OCI-LY7 (cell line): ENCODE data around the gene ARRDC1. TPM values are rescaled to one million over a fixed set of nuclear protein-coding genes. Genes with fewer than 3 reads are reported as not detected.

ENCODE experiments used
- BruUV-seq: library from RNA; stranded (reverse); fragments of 400-500 nt; replicated peaks from 2 replicates; lab custom pipeline; 2021; lab: Mats Ljungman, UMichigan
- CTCF ChIA-PET: fragments of 300-600 bp; sonication (Branson Sonifier 250); formaldehyde crosslinking; loops from one replicate; lab custom pipeline; 2022; ENCODE audit warnings: antibody characterized with exemption; ENCODE audit not compliant: unreplicated experiment; lab: Charles Lee
- POLR2A ChIA-PET: fragments of 300-600 bp; sonication (Branson Sonifier 250); formaldehyde crosslinking; loops from one replicate; lab custom pipeline; 2022; ENCODE audit warnings: antibody characterized with exemption; lab: Charles Lee
- DNase-seq: peaks from one replicate; pipeline ENCODE4 v3.0.0-alpha.2; 2015; ENCODE audit warnings: low spot score
- H2AFZ ChIP-seq: fragments of 200-600 bp; sonication (generic), shearing (Covaris generic); 2 replicates; pipeline ENCODE4 v1.6.1; 2014; ENCODE audit warnings: mild to moderate bottlenecking, antibody characterized with exemption, low read length, moderate library complexity
- H3K27ac ChIP-seq: fragments of 200-600 bp; sonication (generic); 2 replicates; pipeline ENCODE4 v1.5.1; 2014; ENCODE audit warnings: mixed run types, low read depth, mild to moderate bottlenecking, moderate library complexity, low read length, inconsistent platforms; ENCODE audit not compliant: poor library complexity, severe bottlenecking
- H3K36me3 ChIP-seq: fragments of 200-600 bp; sonication (generic); 2 replicates; pipeline ENCODE4 v1.6.1; 2014; ENCODE audit warnings: mild to moderate bottlenecking, antibody characterized with exemption, low read length, moderate library complexity, mixed read lengths; ENCODE audit not compliant: insufficient read depth
- H3K4me1 ChIP-seq: fragments of 200-600 bp; sonication (generic); 2 replicates; pipeline ENCODE4 v1.5.1; 2014; ENCODE audit warnings: mild to moderate bottlenecking, low read length; ENCODE audit not compliant: insufficient read depth, poor library complexity, severe bottlenecking
- H3K4me2 ChIP-seq: fragments of 200-600 bp; sonication (generic); 2 replicates; pipeline ENCODE4 v1.6.1; 2014; ENCODE audit warnings: mild to moderate bottlenecking, low read length
- H3K4me3 ChIP-seq: fragments of 200-600 bp; sonication (generic); 2 replicates; pipeline ENCODE4 v1.5.1; 2014; ENCODE audit warnings: mild to moderate bottlenecking, low read depth, low read length; ENCODE audit not compliant: poor library complexity, severe bottlenecking
- H3K79me2 ChIP-seq: fragments of 200-600 bp; sonication (generic); 2 replicates; pipeline ENCODE4 v1.6.1; 2016; ENCODE audit warnings: low read depth, mild to moderate bottlenecking, low read length, moderate library complexity, mixed read lengths; ENCODE audit not compliant: insufficient read depth
- H3K9me2 ChIP-seq: fragments of 200-600 bp; sonication (generic); 2 replicates; pipeline ENCODE4 v1.6.1; 2016; ENCODE audit warnings: mild to moderate bottlenecking, low read length, mixed read lengths; ENCODE audit not compliant: insufficient read depth
- H3K9me3 ChIP-seq: fragments of 200-600 bp; sonication (generic); 2 replicates; pipeline ENCODE4 v1.6.1; 2014; ENCODE audit warnings: mild to moderate bottlenecking, mixed run types, low read length, mixed read lengths
- H4K20me1 ChIP-seq: fragments of 200-600 bp; sonication (generic); 2 replicates; pipeline ENCODE4 v1.6.1; 2014; ENCODE audit warnings: mild to moderate bottlenecking, antibody characterized with exemption, low read length, moderate library complexity, mixed read lengths; ENCODE audit not compliant: insufficient read depth
- EZH2phosphoT487 ChIP-seq: fragments of 200-600 bp; sonication (generic); IDR thresholded peaks from 2 replicates; pipeline ENCODE4 v1.6.1; 2018; ENCODE audit warnings: low read depth, borderline replicate concordance, mild to moderate bottlenecking, mixed run types, antibody characterized with exemption, low read length, moderate library complexity, mixed read lengths
- intact Hi-C: fragments of 100-400 bp; cut with micrococcal nuclease; formaldehyde crosslinking; loops from one replicate; pipeline ENCODE4 v1.10.0; 2022; ENCODE audit not compliant: unreplicated experiment
- total RNA-seq, 2 experiments: library from RNA; depleted of rRNA in 1 of 2; stranded (reverse); fragments of >200 nt in 1 of 2; shearing (Covaris generic) in 1 of 2; gene quantifications; 2 replicates each; pipeline ENCODE4 v1.2.3, GENCODE V29; 2014 to 2022
- TF ChIP-seq, protein P1 (sequence below): fragments of 200-600 bp; sonication (generic); conservative IDR thresholded peaks from 2 replicates; pipeline ENCODE4 v1.5.1; 2014; ENCODE audit warnings: mild to moderate bottlenecking, antibody characterized with exemption, low read length, moderate library complexity, mixed read lengths

The ARRDC1 gene
- total RNA-seq, 2 experiments from 2014 or later = 59.6 to 70.3 TPM

DNA sequence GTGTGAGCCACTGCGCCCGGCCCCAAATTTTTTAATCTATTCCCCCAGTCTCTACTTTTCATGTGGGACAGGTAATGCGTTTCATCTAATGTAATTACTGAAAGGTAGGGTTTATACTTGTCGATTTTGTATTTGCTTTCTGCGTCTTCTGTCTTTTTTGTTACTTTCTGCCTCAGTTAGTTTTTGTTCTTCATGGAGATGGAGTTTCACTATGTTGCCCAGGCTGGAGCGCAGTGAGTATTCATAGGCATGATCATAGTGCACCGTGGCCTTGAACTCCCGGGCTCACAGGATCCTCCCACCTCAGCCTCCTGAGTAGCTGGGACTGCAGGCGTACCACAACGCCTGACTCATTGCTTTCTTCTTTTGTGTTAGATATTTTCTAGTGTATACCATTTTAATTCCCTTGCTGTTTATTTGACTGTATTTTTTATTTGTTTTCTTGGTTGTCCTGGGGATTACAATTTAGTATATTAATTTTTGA lies 36.7 kb downstream of the ARRDC1 start:
- POLR2A ChIA-PET = interaction anchor here (2.1 kb wide), 1 partner anchor 33 kb away, joined by 12 read pairs; no protein-coding TSS in a partner anchor
- Histone ChIP-seq H3K4me2 (no peak overlapping the region), H3K9me3 (no peaks in the 10 kb centered on the region), H3K4me1 (peaks cover 38% of the 10 kb centered on the region), H3K27ac (no peak overlapping the region), H2AFZ (no peak overlapping the region), H3K79me2 (peaks cover 100% of the 10 kb centered on the region), H3K9me2 (no peaks in the 10 kb centered on the region), H3K4me3 (no peak overlapping the region), H4K20me1 (0 out of 2 replicates have a peak, but pooled peaks cover 13% of the 10 kb centered on the region), H3K36me3 (peaks cover 85% of the 10 kb centered on the region)
- CTCF ChIA-PET = no interaction called here
- no peak for DNase-seq
- no TSS peak for BruUV-seq
- TF ChIP-seq, protein P1, sequence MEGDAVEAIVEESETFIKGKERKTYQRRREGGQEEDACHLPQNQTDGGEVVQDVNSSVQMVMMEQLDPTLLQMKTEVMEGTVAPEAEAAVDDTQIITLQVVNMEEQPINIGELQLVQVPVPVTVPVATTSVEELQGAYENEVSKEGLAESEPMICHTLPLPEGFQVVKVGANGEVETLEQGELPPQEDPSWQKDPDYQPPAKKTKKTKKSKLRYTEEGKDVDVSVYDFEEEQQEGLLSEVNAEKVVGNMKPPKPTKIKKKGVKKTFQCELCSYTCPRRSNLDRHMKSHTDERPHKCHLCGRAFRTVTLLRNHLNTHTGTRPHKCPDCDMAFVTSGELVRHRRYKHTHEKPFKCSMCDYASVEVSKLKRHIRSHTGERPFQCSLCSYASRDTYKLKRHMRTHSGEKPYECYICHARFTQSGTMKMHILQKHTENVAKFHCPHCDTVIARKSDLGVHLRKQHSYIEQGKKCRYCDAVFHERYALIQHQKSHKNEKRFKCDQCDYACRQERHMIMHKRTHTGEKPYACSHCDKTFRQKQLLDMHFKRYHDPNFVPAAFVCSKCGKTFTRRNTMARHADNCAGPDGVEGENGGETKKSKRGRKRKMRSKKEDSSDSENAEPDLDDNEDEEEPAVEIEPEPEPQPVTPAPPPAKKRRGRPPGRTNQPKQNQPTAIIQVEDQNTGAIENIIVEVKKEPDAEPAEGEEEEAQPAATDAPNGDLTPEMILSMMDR = no peak
- TF ChIP-seq EZH2phosphoT487 = no peak
- intact Hi-C loops = no loop called here

DNA sequence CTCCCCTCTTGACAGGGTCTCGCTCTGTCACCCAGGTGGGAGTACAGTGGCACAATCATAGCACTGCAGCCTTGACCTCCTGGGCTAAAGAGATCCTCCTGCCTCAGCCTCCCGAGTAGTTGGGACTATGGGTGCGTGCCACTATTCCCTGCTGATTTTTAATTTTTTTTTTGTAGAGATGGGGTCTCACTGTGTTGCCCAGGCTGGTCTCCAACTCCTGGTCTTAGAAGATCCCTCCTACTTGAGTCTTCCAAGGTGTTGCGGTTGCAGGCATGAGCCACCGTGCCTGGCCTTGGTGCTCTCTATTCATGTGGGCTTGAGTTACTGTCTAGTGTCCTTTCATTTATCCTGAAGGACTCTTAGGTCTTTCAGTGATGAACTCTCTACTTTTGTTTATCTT lies 37.4 kb downstream of the ARRDC1 start:
- Histone ChIP-seq H3K36me3 (peaks cover 85% of the 10 kb centered on the region), H3K4me2 (no peak overlapping the region), H4K20me1 (0 out of 2 replicates have a peak, but pooled peaks cover 8% of the 10 kb centered on the region), H2AFZ (no peak overlapping the region), H3K4me3 (no peak overlapping the region), H3K4me1 (peaks cover 38% of the 10 kb centered on the region), H3K9me2 (no peaks in the 10 kb centered on the region), H3K9me3 (no peaks in the 10 kb centered on the region), H3K27ac (no peak overlapping the region), H3K79me2 (peaks cover 98% of the 10 kb centered on the region)
- ChIA-PET CTCF (no interaction called here), POLR2A (interaction anchor here (2.1 kb wide), 1 partner anchor 32 kb away, joined by 12 read pairs; no protein-coding TSS in a partner anchor)
- no TSS peak for BruUV-seq
- no peak for TF ChIP-seq EZH2phosphoT487
- no peak for DNase-seq
- intact Hi-C loops = no loop called here

DNA sequence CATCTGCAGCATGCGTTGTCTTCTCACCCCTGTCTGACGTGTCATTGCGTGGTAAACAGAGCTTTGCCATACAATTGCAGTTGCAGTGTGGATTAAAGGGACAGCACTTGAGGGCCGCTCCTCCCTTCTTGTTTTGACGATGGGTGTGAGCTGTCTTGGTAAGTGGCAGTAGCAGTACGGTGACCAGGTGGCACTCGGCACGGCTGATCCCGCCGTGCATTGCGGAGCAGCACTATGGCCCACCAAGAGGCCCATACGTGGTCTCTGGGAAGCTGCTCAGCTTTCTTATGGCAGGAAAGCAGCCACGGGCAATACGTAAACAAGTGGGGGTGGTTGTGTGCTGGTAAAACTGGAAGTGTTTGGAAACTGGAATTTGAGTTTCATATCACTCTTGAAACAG lies 38.4 kb downstream of the ARRDC1 start:
- DNase-seq = no peak
- H3K4me2 ChIP-seq = no peak overlapping the region
- ChIA-PET POLR2A (interaction anchor here (0.5 to 0.9 kb wide), 2 partner anchors 27 to 796 kb away, joined by 3 to 4 read pairs; no protein-coding TSS in a partner anchor), CTCF (no interaction called here)
- H3K4me3 ChIP-seq = no peak overlapping the region
- no peaks in the 10 kb centered on the region for H3K9me3 ChIP-seq
- H4K20me1 ChIP-seq = 0 out of 2 replicates have a peak, but pooled peaks cover 1% of the 10 kb centered on the region
- no peak overlapping the region for H3K27ac ChIP-seq
- intact Hi-C loops = no loop called here
- BruUV-seq = no TSS peak
- H3K36me3 ChIP-seq = peaks cover 85% of the 10 kb centered on the region
- TF ChIP-seq, protein P1 = no peak
- TF ChIP-seq EZH2phosphoT487 = no peak
- H3K9me2 ChIP-seq = no peaks in the 10 kb centered on the region
- peaks cover 98% of the 10 kb centered on the region for H3K79me2 ChIP-seq
- no peak overlapping the region for H2AFZ ChIP-seq
- H3K4me1 ChIP-seq = peaks cover 38% of the 10 kb centered on the region
